ENCODE data around the gene FOXJ2.

DNA sequence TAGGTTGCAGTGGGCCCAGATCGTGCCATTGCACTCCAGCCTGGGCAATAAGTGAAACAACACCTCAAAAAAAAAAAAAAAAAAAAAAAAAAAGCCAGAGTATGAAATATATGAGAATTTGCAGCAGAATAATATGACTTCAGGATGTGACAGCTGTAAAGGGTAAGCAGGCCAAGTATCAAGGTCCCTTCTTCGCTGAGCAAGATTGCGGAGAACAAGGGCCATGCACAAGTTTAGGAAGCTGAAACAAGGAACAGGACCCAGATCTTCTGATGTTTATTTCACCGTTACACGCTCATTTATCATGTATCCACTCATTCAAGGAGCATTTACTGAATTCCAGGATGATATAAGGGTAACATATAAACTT is 659 bp upstream of the FOXJ2 start:
- TF ChIP-seq, protein P1, sequence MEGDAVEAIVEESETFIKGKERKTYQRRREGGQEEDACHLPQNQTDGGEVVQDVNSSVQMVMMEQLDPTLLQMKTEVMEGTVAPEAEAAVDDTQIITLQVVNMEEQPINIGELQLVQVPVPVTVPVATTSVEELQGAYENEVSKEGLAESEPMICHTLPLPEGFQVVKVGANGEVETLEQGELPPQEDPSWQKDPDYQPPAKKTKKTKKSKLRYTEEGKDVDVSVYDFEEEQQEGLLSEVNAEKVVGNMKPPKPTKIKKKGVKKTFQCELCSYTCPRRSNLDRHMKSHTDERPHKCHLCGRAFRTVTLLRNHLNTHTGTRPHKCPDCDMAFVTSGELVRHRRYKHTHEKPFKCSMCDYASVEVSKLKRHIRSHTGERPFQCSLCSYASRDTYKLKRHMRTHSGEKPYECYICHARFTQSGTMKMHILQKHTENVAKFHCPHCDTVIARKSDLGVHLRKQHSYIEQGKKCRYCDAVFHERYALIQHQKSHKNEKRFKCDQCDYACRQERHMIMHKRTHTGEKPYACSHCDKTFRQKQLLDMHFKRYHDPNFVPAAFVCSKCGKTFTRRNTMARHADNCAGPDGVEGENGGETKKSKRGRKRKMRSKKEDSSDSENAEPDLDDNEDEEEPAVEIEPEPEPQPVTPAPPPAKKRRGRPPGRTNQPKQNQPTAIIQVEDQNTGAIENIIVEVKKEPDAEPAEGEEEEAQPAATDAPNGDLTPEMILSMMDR (IDR thresholded peaks at IDR 0.05; ENCODE audit: insufficient read depth, low read length): no peak
- TF ChIP-seq GABPA (IDR thresholded peaks at IDR 0.05; ENCODE audit: low read depth) (no peak), POLR2AphosphoS5 (IDR thresholded peaks at IDR 0.05; ENCODE audit: low read depth) (no peak), SPI1 (IDR thresholded peaks at IDR 0.05; ENCODE audit: borderline replicate concordance, low read depth) (no peak)
- TF ChIP-seq, protein P2, sequence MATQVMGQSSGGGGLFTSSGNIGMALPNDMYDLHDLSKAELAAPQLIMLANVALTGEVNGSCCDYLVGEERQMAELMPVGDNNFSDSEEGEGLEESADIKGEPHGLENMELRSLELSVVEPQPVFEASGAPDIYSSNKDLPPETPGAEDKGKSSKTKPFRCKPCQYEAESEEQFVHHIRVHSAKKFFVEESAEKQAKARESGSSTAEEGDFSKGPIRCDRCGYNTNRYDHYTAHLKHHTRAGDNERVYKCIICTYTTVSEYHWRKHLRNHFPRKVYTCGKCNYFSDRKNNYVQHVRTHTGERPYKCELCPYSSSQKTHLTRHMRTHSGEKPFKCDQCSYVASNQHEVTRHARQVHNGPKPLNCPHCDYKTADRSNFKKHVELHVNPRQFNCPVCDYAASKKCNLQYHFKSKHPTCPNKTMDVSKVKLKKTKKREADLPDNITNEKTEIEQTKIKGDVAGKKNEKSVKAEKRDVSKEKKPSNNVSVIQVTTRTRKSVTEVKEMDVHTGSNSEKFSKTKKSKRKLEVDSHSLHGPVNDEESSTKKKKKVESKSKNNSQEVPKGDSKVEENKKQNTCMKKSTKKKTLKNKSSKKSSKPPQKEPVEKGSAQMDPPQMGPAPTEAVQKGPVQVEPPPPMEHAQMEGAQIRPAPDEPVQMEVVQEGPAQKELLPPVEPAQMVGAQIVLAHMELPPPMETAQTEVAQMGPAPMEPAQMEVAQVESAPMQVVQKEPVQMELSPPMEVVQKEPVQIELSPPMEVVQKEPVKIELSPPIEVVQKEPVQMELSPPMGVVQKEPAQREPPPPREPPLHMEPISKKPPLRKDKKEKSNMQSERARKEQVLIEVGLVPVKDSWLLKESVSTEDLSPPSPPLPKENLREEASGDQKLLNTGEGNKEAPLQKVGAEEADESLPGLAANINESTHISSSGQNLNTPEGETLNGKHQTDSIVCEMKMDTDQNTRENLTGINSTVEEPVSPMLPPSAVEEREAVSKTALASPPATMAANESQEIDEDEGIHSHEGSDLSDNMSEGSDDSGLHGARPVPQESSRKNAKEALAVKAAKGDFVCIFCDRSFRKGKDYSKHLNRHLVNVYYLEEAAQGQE (IDR thresholded peaks at IDR 0.05; ENCODE audit: insufficient replicate concordance, low read depth): no peak
